ENCODE data around the gene BIRC5.

BIRC5 gene

DNA sequence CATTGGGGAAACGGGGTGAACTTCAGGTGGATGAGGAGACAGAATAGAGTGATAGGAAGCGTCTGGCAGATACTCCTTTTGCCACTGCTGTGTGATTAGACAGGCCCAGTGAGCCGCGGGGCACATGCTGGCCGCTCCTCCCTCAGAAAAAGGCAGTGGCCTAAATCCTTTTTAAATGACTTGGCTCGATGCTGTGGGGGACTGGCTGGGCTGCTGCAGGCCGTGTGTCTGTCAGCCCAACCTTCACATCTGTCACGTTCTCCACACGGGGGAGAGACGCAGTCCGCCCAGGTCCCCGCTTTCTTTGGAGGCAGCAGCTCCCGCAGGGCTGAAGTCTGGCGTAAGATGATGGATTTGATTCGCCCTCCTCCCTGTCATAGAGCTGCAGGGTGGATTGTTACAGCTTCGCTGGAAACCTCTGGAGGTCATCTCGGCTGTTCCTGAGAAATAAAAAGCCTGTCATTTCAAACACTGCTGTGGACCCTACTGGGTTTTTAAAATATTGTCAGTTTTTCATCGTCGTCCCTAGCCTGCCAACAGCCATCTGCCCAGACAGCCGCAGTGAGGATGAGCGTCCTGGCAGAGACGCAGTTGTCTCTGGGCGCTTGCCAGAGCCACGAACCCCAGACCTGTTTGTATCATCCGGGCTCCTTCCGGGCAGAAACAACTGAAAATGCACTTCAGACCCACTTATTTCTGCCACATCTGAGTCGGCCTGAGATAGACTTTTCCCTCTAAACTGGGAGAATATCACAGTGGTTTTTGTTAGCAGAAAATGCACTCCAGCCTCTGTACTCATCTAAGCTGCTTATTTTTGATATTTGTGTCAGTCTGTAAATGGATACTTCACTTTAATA is 10.4 kb downstream of the BIRC5 start:
- in situ Hi-C loops (cut with HindIII; ENCODE audit: low sequenced_read_pairs), result no loop called here
- H3K4me3 ChIP-seq (ENCODE audit: low read depth, low read length), result no peak overlapping the region
- TF ChIP-seq, protein P1, sequence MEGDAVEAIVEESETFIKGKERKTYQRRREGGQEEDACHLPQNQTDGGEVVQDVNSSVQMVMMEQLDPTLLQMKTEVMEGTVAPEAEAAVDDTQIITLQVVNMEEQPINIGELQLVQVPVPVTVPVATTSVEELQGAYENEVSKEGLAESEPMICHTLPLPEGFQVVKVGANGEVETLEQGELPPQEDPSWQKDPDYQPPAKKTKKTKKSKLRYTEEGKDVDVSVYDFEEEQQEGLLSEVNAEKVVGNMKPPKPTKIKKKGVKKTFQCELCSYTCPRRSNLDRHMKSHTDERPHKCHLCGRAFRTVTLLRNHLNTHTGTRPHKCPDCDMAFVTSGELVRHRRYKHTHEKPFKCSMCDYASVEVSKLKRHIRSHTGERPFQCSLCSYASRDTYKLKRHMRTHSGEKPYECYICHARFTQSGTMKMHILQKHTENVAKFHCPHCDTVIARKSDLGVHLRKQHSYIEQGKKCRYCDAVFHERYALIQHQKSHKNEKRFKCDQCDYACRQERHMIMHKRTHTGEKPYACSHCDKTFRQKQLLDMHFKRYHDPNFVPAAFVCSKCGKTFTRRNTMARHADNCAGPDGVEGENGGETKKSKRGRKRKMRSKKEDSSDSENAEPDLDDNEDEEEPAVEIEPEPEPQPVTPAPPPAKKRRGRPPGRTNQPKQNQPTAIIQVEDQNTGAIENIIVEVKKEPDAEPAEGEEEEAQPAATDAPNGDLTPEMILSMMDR (IDR thresholded peaks at IDR 0.05; ENCODE audit: low read depth, low read length), result no peak
- DNase-seq (ENCODE audit: low read depth, low spot score), result no peak

DNA sequence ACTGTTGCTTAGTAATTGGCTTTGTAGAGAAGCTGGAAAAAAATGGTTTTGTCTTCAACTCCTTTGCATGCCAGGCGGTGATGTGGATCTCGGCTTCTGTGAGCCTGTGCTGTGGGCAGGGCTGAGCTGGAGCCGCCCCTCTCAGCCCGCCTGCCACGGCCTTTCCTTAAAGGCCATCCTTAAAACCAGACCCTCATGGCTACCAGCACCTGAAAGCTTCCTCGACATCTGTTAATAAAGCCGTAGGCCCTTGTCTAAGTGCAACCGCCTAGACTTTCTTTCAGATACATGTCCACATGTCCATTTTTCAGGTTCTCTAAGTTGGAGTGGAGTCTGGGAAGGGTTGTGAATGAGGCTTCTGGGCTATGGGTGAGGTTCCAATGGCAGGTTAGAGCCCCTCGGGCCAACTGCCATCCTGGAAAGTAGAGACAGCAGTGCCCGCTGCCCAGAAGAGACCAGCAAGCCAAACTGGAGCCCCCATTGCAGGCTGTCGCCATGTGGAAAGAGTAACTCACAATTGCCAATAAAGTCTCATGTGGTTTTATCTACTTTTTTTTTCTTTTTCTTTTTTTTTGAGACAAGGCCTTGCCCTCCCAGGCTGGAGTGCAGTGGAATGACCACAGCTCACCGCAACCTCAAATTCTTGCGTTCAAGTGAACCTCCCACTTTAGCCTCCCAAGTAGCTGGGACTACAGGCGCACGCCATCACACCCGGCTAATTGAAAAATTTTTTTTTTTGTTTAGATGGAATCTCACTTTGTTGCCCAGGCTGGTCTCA is 11.2 kb downstream of the BIRC5 start:
- H3K4me3 ChIP-seq (ENCODE audit: low read depth, low read length), result no peak overlapping the region
- TF ChIP-seq, protein P1 (IDR thresholded peaks at IDR 0.05; ENCODE audit: low read depth, low read length), result no peak
- in situ Hi-C loops (cut with HindIII; ENCODE audit: low sequenced_read_pairs), result no loop called here
- DNase-seq (ENCODE audit: low read depth, low spot score), result no peak

DNA sequence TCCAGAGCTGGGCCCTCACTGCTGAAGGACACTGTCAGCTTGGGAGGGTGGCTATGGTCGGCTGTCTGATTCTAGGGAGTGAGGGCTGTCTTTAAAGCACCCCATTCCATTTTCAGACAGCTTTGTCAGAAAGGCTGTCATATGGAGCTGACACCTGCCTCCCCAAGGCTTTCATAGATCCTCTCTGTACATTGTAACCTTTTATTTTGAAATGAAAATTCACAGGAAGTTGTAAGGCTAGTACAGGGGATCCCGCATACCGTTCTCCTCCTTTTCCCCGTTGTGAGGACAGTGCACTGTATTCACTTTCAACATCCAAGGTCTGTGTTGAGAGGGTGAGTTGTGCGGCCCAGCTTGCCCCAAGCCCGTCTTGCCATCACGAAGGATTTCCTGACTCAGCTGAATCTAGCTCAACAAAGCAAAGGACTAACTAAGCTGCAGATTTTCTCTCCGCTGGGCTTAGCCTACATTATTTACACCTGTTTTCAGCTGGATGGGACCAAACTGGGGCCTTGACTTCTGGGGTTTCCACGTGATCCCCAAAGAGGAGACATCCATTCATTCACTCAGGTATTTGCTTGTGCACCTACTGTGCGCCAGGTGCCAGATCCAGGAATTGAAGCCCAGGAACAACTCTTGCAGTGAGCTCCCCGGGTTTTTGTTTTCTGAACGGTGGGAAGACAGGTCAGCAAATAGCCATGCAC is 12.2 kb downstream of the BIRC5 start:
- in situ Hi-C loops (cut with HindIII; ENCODE audit: low sequenced_read_pairs), result no loop called here
- TF ChIP-seq, protein P1 (IDR thresholded peaks at IDR 0.05; ENCODE audit: low read depth, low read length), result no peak
- no peak overlapping the region for H3K4me3 ChIP-seq (ENCODE audit: low read depth, low read length)
- DNase-seq (ENCODE audit: low read depth, low spot score), result no peak

DNA sequence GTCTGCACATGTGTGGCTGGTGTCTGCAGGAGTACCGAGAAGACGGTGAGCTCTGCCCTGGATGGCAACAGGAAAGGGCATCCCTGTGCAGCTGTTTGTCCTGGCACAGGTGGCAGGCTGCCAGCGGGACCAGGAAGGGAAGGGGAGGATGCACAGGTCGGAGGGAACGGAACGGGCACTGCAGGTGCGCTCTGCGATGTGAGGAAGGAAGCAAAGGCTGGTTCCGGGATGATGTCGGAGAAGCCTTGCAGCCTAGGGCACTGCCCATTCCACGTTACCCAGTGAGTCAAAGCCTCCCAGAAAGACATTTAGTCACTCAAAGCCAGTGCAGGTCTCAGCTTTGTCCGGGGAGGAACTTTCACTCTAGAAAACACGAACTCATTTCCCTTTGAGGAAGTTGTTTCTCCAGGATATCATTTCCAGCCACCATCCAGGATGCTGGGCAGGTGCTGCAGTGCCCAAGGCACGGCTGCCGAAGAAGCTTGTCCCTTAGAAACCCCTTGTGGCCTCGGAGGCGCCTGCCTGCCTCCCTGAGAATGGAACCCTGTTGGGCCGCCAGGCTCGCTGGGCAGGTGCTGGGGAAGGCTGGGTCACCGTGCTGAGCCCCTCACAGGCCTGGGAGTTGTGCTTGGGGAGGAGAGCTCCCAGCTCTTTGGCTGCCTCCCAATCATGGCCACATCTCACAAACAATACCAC is 12.9 kb downstream of the BIRC5 start:
- DNase-seq (ENCODE audit: low read depth, low spot score), result no peak
- TF ChIP-seq, protein P1 (IDR thresholded peaks at IDR 0.05; ENCODE audit: low read depth, low read length), result no peak

DNA sequence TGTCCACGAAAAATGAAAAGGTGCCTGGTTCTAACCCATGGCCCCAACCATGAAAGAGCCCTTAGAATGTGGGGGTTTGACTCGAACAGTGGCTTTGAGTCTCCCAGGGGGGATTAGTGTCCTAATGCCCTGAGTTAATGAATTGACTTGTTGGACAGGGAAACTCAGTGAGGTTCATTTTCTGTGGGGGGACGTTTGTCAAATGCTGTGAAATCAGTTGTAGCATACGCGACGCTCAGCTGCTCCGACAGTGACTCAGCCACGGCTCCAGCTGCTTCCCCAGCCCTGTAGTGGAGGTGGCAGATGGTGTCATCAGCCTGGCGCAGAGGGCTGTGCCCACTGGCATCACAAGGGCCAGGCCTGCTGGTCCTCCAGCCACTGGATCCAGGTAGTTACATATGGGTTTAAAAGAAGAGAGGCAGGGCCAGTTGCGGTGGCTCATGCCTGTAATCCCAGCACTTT is 13.4 kb downstream of the BIRC5 start:
- DNase-seq (ENCODE audit: low read depth, low spot score), result no peak
- TF ChIP-seq, protein P1 (IDR thresholded peaks at IDR 0.05; ENCODE audit: low read depth, low read length), result no peak
- in situ Hi-C loops (cut with HindIII; ENCODE audit: low sequenced_read_pairs), result no loop called here

More for the DNA sequence above, 12.9 kb downstream of the BIRC5 start:
- no peak overlapping the region for H3K4me3 ChIP-seq (ENCODE audit: low read depth, low read length)
- in situ Hi-C loops (cut with HindIII; ENCODE audit: low sequenced_read_pairs), result no loop called here

DNA sequence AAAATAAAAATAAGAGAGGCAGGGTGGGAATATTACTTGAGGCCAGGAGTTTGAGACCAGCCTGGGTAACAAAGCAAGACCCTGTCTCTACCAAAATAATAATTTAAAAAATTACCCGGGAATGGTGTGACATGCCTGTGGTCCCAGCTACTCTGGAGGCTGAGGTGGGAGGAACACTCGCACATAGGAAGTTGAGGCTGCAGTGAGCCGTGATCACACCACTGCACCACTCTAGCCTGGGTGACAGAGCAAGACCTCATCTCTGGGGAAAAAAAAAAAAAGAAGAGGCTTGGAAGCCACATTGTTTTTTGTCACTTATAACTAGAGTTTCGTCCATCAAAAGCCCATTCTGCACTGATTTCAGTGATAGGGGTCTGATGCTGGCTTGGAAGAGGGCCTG is 14.1 kb downstream of the BIRC5 start:
- no peak for DNase-seq (ENCODE audit: low read depth, low spot score)
- in situ Hi-C loops (cut with HindIII; ENCODE audit: low sequenced_read_pairs), result no loop called here
- TF ChIP-seq, protein P1 (IDR thresholded peaks at IDR 0.05; ENCODE audit: low read depth, low read length), result no peak
- H3K4me3 ChIP-seq (ENCODE audit: low read depth, low read length), result no peak overlapping the region

More for the DNA sequence above, 13.4 kb downstream of the BIRC5 start:
- H3K4me3 ChIP-seq (ENCODE audit: low read depth, low read length), result no peak overlapping the region
